GM10847 (cell line): Measurements from ENCODE around the gene DOCK1.

Experiments used
- POLR2A ChIP-seq: IDR thresholded peaks from 2 replicates; pipeline ENCODE4 v1.6.1; 2011; ENCODE audit not compliant: insufficient read length; ENCODE audit errors: extremely low read depth

Gene DOCK1

GRCh38 chr10:126935263-126935946 lies 30.2 kb downstream of the DOCK1 start:
- TF ChIP-seq POLR2A: no peak

DNA sequence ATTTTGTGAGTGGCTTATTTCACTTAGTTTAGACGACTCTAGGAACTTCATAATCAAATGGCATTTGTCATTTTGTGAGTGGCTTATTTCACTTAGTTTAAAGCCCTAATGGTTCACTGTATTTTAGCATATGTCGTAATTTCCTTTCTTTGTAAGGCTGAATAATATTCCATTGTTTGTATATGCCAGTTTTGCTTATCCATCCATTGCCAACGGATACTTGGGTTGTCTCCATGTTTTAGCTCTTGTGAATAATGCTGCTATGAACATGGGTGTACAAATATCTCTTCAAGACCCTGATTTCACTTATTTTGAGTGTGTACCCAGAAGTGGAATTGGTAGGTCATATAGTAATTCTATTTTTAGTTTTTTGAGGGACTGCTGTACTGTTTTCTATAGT lies 31.8 kb downstream of the DOCK1 start:
- TF ChIP-seq POLR2A: no peak

GRCh38 chr10:126939706-126940105 lies 34.5 kb downstream of the DOCK1 start:
- no peak for TF ChIP-seq POLR2A

DNA sequence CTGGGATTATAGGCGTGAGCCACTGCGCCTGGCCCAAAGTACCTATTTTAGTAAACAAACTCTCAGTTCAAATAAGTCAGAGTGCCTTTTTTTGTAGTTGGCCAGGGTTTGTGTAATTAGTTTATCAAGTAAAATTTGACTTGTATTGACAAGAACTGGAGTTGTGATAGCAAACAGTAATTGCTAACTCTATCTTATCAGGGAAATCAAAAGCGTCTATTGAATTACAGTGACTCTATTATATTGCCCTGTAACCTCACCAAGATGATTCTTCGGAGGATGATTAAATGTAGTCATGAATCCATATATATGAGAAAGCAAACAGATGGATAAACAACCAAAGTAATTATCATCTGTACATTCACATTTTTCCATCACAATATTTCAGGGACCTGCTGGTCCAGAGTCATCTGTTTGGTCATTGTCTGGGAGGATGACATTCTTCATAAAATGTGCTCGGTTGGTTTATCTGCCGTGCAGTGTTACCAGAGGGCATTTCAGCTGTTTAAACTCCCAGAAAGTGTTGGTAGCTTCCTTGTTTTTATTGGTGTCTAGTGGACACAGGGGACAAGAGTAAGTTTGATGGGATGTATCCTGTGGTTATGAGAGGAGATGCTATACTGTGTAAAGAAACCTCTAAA lies 35.6 kb downstream of the DOCK1 start:
- no peak for TF ChIP-seq POLR2A

DNA sequence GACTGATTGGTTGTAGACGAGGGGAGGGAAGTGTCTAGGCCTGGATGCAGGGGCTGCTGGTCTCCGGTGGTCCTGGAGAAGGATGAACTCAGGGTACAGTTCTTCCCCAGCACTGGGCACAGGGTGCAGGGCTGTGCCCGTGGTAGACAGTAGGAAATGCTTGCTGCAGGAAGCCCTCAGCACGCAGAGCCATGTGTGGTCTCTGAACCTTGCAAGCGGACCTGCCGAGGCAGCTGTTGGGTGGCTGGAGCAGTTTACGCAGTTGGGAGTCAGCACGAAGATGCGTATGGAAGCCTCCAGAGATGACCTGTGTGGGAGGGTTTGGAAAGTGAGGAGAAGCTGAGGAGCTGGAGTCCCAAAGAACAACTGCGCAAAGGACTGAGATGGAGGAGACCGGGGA lies 39.0 kb downstream of the DOCK1 start:
- TF ChIP-seq POLR2A: no peak

DNA sequence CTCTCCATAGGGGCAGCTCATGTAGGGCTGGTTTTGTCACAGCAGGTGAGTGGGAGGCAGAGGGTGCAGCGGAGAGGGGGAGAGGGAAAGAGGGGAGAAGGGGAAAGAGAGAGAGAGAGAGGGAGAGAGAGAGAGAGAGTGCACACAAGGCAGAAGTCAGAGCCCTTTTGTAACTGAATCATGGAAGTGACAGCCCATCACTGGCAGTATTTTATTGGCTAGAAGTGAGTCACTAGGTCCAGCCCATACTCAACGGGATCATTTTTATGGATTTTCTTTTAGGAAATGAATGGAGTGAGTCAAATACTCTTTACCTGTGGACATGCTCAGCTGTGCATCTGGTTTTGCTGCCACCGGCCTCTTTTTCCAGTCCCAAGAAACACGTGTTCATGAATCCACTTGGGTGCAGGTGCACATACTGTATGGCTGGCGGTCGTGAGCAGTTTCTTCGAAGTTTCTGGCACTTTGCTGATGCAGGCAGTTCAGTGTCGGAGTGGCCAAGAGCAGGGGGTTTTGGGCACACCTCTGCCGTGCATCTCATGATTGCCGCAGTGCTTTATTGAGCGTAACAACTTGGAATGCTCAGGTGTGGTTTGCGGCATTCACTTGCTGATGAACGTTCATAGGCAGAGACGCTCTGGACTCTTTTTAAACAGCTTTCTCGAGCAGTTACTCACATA lies 40.3 kb downstream of the DOCK1 start:
- no peak for TF ChIP-seq POLR2A

GRCh38 chr10:126946746-126947145 lies 41.5 kb downstream of the DOCK1 start:
- no peak for TF ChIP-seq POLR2A

DNA sequence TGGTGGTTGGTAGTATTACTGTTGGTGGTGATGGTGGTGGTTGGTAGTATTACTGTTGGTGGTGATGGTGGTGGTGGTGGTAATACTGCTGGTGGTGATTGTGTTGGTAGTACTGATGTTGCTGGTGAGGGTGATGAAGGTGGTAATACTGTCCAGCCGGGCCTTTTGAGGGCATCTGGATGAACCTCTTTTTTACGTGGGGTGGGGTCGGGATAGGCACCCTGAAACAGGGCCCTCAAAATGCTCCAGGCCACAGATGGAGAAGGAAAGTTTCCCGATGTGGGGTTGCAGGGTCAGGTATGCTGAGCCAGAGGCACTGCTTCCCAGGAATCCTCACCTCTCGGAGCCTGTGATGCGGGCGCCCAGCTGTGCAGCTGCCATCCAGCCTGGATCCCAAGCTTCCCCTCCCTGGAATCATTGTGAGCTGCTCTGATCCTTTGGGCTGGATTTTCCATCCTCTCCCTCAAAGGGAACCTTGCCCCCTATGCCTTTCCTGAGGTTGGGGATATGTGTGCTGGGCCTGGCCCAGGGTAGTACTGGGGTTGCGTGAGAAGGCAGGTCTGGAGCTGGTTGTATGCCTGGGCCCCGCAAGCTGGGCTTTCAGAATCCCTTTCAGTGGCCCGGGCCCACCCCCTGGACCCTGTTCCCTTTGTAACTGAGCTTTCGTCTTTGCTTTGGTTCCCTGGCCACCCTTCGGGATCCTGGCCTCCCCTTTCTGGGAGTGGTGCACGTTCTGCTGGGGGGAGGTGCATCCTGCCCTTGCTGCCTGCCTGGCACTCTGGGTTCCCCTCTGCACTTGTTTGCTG lies 43.3 kb downstream of the DOCK1 start:
- TF ChIP-seq POLR2A: no peak

DNA sequence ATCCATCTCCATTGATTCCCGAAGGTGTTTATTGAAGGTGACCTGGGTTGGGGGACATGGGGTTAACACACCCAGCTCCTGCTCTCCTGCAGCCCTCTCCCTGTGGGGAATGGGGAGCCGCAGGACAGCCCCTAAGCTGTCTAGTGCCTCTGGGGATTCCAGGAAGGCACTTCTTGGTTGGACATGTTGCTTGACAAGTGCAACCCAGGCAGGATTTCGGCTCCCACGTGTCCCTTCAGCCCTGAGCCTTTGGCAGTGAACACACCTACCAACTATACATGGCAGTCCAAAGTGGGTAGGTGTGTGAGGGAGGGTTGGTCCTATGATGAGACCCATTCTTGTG lies 43.9 kb downstream of the DOCK1 start:
- no peak for TF ChIP-seq POLR2A

DNA sequence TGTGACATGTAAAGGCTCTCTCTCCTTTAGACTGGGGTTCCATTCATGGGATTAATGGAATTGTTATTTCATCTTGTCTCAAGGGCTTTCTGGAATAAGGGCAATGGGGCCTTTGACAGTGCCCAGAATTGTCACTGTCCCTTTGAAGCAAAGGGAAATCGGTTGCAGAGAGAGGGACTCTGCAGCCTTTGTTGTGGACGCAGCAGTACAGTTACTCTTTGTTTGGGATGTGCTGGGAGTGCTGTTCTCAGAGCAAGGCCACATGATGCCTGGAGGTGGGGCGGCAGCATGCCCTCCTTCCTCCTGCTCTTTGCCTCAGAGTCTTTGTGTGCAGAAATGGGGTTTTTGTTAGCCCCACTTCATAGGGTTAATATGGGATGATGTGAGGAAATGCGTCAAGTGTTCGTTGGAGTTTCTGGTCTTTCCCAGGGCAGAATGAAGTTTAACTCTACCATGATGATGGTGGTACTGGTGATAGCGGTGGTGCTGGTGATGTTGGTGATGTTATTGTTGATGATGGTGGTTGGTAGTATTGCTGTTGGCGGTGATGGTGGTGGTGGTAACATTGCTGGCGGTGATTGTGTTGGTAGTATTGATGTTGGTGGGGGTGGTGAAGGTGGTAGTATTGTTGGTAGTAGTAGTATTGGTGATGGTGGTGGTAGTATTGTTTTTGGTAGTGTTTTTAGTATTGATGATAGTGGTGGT lies 45.3 kb downstream of the DOCK1 start:
- TF ChIP-seq POLR2A: no peak

GRCh38 chr10:126953886-126954285 lies 48.7 kb downstream of the DOCK1 start:
- TF ChIP-seq POLR2A: no peak

DNA sequence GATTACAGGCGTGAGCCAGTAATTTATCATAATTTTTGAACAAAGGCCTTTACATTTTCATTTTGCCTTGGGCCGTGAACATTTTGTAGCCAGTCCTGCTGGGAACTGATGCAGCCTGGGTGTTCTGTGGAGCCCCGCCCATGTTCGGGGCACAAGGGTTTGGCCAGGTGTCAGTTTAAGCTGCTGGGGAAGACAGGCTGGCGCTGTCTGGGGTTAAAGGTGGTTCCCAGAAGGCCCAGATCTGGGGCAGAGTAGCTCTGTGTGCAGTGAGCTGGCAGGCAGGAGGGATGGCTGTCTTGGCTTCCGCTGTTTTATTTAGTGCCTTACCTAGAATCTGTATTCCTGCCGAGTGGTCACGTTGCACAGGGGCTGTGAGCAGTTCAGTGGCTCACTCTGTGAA lies 50.2 kb downstream of the DOCK1 start:
- no peak for TF ChIP-seq POLR2A

GRCh38 chr10:126955934-126956711 lies 50.9 kb downstream of the DOCK1 start:
- no peak for TF ChIP-seq POLR2A

DNA sequence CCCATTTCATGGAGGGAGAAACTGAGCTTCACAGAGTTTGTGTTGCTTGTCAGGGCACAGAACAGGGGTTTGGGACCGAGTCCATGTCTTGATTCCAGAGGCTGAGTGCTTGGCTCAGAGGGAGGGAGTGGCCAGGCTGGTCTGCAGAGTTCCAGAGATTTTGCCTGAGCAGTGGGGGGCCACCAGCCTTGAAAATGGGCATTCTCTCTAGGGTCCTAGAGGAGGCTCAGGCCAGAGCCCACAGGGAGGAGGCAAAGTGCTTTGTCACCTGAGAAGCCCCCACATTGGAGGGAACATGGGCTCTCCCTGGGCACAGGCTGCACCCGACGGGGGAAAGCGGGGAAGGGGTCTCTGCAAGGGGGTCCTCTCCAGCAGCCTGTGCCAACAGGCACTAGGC lies 51.5 kb downstream of the DOCK1 start:
- TF ChIP-seq POLR2A: no peak

- no peak for TF ChIP-seq POLR2A
These were observed 51.9 kb downstream of the DOCK1 start for GRCh38 chr10:126957111-126957510.

DNA sequence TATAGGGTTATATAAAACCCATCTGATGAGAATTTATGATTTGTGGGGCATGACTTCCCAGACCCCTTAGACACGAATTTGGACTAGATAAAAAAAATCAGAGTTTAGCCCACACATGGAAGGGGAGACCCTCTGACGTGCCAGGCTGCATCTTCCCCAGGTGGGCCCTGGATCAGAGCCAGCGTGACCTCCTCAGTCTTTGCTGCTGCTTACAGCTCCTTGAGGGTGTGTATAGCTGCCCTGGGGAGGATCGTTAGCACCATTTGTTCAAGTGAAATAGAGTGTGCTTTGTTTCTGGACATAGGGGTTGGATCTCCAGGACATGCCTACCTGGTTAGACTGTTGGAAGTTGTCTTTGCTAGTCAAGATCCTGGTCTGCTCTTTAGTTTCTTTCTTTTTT lies 54.2 kb downstream of the DOCK1 start:
- TF ChIP-seq POLR2A: no peak
